Embryonic facial prominence (tissue), 1 donor: ENCODE measurements around the gene ERMARD.

Experiments used
- DNase-seq: peaks from one replicate; pipeline ENCODE4 v3.0.0-alpha.2; 2016; ENCODE audit errors: extremely low spot score

ERMARD gene

DNA sequence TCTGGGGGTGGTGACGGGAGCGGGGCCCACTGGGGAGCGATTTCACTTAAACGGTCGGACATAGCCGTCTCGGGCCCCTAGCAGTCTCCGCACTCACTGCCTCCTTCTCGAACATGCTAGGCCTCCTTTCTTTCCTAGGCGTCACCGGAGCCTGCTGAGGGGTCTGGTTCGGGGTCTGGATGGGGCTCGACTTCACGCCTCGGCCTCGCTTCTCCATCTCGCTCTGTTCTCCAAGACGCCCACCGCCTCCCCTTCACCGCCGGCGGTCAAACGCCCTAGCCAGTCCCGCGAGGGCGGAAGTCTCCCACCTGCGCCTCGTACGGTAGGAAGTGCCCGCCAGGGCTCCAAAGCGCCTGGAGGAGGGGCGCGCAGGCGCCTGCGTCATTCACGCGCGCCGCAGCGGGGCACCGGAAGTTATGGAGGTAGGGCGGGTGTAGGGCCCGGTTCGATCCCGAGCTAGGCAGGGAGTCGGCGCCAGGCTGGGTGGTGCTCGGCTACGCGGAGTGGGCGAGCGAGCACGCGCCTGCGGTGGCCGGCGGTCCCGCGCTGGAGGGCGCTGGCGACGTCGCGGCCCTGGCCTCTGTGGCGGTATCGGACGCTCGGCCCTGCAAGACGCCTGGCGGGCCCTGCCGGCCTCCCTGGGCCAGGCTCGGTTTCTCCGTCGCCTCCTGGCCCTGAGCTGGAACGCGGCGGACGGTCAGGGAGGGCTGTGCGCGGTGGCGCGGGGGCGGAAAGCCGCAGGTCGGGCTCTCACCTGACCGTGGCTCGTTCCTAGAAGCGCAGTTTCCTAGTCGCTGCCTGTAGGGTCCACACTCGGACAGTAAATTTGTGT lies at the start of gene ERMARD, which contains the start of gene DYNLT2:
Gene ERMARD, plus strand, starts transcription at position 381 of the 832 bp plus-strand sequence. Its CDS starts 36 bp downstream, at position 417.
Gene DYNLT2, minus strand, starts transcription at position 331 of the 832 bp plus-strand sequence. Its CDS starts 114 bp downstream, at position 217.
- DNase-seq: peak; percentile 87

DNA sequence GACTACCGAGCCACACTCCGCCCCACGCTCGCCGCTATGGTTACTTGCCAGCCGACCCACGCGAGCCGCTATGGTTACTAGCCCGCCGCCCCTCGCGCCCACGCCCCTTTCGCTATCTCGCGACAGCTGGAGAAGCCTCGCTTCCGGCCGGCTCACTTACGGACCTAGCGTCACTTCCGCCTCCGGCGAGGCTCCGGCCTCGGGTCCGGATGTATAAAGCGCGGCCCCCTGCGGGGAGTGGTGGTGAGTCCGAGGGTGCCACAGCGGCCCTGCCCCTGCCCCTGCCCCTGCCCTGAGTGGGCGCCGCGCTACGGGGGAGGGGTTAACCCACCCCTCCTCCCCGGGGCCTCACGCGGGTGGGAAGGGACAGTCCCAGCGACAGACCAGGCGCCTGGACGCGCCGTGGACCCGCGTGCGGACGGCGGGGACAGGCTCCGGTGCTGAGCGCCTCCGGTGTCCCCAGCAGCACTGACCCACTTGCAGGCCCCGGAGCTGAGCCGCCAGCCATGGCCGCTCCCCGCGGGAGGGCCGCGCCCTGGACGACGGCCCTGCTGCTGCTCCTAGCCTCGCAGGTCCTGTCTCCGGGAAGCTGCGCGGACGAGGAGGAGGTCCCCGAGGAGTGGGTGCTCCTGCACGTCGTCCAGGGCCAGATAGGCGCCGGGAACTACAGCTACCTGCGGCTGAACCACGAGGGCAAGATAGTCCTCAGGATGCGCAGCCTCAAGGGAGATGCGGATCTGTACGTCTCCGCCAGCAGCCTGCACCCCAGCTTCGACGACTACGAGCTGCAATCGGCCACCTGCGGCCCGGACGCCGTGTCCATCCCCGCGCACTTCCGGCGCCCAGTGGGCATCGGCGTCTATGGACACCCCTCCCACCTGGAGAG lies 49.2 kb upstream of the ERMARD start, which contains the start of the genes C6orf120 and WDR27:
Gene C6orf120, plus strand, starts transcription at position 173 of the 886 bp plus-strand sequence. Its CDS starts 334 bp downstream, at position 507.
Gene WDR27, minus strand, starts transcription at position 76 of the 886 bp plus-strand sequence. CDS start 13,024 bp downstream, outside the sequence.
- DNase-seq: peak; percentile 91

GRCh38 chr6:169702840-169703246 lies 48.6 kb upstream of the ERMARD start:
- DNase-seq: no peak

DNA sequence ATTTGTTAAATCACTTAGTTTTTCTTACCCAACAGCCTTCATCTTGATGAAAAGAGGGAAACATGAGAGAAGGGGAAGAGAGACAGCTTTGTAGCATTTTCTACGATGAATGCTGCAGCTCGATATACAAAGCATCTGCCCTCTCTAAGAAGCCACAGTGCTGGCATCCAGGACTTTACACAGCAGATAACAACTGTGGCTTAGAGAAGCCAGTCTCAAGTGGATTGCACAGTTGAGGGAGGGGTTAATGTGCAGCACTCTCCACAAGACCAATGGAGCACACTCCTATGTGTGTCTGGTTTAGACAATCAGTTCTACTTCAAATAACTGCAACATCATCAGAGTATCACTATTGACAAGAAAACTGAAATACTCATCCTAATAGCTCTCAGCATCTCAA lies 43.6 kb upstream of the ERMARD start:
- no peak for DNase-seq

DNA sequence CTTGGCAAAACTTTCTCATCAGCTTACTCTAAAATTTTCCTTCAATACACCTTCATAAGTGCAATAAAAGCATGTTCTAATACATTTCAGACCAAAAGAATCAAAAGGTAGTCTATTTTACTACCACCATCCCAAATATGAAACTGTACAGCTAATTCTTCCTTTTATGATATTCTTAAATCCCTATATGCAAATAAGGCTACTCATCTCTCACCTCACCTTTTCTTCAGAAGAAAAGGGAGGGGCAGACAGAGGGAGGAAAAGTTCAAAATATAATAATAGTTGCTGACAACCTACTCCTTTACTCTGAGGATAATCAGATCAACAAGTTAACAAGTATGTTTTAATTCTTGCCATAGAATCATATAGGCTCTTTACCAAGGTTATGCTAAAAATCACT lies 42.1 kb upstream of the ERMARD start:
- DNase-seq: no peak

GRCh38 chr6:169710009-169710408 lies 41.4 kb upstream of the ERMARD start:
- no peak for DNase-seq

- DNase-seq: no peak
Observed at GRCh38 chr6:169714178-169714577, 37.2 kb upstream of the ERMARD start.

DNA sequence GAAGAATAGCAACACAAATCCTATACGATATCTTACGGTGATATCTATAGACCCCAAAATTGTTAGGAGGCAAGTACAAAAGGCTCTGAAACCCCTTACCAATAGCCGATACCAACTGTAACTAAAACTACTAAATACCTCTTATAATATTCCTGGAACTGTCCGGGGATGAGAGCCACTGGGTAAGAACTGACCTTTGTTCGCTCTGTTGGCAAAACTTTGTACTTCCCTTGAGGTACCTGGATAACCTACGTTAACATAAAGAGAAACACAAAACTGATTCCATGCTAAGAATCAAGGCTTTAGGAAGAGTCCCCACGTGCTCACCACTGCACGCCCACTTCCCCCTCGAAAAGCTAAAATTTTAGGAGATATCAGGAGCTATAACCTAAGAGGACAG lies 36.8 kb upstream of the ERMARD start:
- no peak for DNase-seq

- no peak for DNase-seq
Observed at GRCh38 chr6:169719117-169719516, 32.3 kb upstream of the ERMARD start.

DNA sequence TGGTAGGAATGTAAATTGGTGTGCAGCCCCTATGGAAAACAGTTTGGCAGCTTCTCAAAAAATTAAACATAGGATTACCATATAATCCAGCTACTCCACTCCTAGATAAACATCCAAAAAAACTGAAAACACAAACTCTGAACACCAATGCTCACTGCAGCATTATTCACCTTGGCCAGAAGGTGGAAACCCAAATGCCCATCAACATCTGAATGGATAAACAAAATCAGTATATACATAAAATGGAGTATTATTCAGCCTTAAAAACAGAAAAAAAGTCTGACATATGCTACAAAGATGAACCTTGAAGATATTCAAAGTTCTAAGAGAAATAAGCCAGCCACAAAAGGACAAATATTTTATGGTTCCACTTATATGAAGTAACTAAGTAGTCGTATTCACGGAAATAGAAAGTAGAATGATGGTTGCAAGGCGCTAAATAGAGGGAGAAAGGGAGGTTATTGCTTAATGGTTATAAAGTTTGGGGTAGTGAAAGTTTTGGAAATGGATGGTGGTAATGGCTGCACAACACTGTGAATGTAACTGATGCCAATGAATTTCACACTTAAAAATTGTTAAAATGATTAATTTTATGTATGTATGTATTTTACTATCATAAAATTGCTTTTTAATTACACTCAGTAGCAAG lies 31.1 kb upstream of the ERMARD start:
- DNase-seq: no peak

- DNase-seq: peak; percentile 42
Observed at GRCh38 chr6:169722362-169723199, 28.8 kb upstream of the ERMARD start.

DNA sequence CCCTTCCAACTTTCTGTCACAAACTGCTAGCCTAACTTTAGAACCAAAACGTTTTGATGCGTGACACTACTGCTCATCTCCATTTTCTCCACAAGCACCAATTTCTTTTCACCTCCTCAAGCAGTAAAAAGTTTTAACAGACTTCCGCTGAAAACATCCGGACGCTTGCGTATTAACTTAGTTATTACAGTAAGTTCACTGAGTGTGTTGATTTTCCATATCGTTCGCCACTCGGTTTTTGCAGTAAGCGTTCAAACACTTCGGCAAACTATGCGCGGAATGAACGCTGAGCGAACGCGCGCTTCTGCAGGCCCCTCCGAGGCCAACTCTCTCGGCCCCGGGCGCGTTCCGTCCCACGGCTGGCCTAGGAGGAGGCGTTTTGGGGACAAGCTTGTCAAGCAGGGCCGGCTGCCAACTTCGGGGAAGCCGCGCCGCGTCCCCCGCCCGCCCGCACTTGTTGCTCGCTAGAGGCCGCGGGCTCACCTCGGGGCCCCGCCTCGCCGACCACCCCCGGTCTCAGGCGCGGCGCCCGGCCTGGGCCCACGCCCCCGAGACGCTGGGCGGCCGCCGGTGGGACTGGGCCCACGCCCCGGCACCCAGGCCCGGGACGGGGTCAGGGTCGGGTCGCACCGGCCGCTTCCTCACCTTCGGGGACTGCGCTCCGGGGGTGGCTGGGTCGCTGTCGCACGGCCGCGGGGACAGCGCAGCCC lies 28.1 kb upstream of the ERMARD start:
- DNase-seq: no peak

DNA sequence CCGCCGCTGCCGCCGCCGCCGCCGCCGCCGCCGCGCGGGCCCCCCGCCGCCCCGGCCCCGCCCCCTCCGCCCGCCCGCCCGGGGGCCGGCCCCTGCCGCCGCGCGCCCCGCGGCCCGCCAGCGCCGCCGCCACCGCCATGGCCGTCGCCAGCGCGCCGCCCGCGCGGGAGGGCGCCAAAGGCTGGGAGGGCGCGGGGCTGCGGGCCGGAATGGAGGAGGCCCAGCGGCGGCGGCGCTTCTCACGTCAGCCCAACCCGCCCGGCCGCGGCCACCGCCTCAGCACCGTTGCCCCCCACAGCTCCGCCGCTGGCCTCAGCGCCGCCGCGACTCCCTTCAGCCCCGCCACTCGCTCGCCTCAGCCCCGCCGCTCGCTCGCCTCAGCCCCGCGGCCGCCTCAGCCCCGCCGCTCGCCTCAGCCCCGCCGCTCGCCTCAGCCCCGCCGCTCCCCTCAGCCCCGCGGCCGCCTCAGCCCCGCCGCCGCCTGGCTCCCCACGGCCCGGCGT lies 27.4 kb upstream of the ERMARD start:
- DNase-seq: no peak

DNA sequence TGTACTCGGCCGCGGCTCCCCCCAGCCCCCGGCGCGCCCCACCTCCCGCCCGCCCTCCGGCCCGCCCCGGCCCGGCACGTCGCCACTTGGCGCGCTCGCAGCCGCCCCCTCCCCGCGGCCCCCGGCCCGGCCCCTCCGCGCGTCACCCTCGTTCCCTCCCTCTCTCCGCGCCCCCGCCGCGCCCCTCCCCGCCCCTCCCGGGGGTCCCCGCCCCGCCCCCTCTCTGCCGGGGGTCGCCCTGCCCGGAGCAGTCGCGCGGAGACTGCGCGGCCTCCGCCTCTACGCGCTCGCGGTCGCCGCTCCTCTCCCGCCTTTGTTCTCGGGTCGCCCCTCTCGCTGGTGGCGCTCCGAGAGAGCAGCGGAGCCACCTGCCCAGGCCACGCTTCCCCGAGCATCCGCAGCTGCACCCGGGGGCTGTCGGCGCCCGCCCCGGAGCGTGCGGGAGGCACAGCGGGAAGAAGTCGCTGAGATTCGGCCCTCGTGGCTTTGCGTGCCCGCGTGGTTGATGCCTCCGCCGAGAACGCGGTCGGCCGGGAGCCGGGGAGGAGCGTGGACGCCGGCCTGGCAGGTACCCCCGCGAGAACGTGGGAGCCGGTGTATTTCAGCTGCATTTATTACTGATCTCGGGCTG lies 26.8 kb upstream of the ERMARD start, which contains the start of gene PHF10:
Gene PHF10, minus strand, starts transcription at position 7 of the 631 bp plus-strand sequence. CDS start 569 bp downstream, outside the sequence.
- DNase-seq: peak; percentile 67

DNA sequence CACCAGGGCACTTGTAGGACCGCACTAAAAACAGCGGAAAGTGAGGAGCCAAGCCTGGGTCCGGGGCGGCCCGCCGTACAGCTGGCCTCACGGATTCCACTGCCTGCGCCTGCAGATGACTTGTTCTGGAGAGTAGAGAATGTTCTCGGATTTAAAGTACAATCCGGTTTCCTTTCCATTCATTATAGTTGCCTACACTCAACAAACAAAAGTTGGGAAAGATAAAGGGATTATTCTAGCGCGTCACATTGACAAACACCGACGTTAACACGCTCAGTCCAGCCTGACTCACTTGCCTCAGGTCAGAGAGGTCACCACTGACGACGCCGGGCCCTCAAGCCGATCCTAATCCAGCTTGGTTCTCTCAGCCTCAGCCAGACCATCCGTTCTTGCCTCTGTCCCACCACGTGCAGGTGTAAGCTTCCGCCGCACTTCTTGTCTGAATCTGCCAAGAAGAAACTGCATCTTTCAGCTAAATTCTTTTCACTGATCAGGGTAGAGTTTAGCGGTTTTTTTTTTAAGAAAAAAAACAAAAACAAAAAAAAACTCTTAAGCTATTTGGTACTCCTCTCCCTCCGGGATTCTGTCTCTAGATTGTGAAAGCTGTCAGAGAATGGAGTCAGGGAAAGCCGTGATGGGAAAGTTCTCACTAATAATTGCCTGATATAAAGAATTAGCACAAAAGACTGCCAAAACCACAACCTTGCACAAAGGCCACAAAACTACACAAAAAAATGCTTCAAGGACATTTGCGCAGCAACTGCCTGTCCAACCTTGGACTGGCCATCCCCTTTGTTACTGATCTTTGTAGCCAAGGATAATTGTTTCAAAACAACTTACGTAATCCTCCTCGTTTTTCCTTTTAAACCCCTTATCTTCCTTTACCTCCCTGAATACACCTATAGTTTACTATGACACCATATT lies 26.0 kb upstream of the ERMARD start:
- no peak for DNase-seq

GRCh38 chr6:169726049-169726400 lies 25.4 kb upstream of the ERMARD start:
- DNase-seq: no peak

GRCh38 chr6:169726963-169727362 lies 24.5 kb upstream of the ERMARD start:
- no peak for DNase-seq

- DNase-seq: no peak
Observed at GRCh38 chr6:169729961-169730360, 21.5 kb upstream of the ERMARD start.
